Lung microvascular endothelial cell (primary cell): ENCODE measurements around the gene KLF14. TPM values are rescaled to one million over a fixed set of nuclear protein-coding genes. Genes with fewer than 3 reads are reported as not detected.
A peak's percentile ranks its signal among the peaks of the same experiment; 100 is the strongest.
"Not testable (repeated sequence)": the region's sequence is repeated elsewhere in the genome, so short reads cannot be mapped to it uniquely, and the experiment has no call there.

ENCODE experiments used
- DNase-seq, 2 donors: peaks; one replicate each; pipeline versions ENCODE4 v3.0.0 to v3.0.0-alpha.2; 2010; ENCODE audit warnings: low read depth in 2 of 2
- total RNA-seq: library from RNA; depleted of rRNA; stranded (reverse); fragments of >200 nt; gene quantifications from 2 replicates; pipeline ENCODE4 v1.2.1, GENCODE V29; 2014

The KLF14 gene
- total RNA-seq, 1 donor from 2014 or later, result not detected

DNA sequence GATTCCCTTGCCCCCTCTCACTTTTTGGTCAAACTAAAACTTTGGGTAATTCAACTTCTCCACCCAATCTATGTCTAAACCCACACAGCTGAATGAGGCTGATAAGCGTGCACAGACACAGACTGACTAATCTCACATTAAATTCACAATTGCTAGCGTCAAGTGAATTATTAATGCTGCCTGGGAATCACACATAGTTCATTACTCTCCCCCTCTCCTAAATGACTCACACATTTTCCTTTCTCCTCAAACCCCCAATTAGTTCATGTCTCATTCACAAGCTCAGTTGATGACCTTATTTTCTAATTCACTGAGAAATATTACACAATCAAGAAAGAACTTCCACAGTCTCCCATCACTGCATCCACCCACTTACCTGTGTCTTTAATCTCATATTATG, 14.5 kb downstream of the KLF14 start:
- DNase-seq, result no peak

DNA sequence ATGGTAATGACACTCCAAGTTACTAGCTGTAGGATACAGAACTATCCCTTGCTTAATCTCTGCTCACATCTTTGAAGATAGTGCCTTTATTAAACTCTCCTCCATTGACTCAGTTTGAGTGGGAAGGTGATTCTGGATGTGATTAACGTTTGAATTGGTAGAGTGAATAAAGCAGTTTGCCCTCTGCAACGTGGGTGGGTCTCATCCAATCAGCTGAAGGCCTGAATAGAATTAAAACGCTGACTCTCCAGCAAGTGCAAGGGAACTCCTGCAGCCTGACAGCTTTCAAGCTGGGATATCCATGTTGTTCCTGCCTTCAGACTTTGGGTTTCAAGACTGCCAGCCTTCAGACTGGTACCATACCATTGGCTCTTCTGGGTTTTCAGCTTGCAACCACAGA, 21.6 kb downstream of the KLF14 start:
- DNase-seq, result no peak

DNA sequence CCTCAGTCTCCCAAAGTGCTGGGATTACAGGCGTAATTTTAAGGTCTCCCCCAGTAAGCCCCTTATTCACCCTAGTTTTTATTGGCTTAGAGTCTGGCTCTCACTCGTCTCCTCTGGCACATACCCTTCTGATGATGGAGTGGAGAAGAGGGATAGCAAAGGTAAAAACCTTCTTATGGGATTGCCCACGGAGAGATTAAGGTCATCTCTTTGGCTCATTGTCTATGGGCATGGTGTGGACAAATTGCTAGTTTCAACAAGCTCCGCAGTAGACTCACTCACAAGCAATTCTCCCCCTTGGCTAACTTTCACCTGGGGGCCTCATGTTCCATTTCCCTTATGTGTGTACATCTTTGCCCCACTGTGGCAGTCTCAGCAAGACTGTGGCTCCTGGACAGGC, 25.2 kb downstream of the KLF14 start:
- DNase-seq, result no peak

DNA sequence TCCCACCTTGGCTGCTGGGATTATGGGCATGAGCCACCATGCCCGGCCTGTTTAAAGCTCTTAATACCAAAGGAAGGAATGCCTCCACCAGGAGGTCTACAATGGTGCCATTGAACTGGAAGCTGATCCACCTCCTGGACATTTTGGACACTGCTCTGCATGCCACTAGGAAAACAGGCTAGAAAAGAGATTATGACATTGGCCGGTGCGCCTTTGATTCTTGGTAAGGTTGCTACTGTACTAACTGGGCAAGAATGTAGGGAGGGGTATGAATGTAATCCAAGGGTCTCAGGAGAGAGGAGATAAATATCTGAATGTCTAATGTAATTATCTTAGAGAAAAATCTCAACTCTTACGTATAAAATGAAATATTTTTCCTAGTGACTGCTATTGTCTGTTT, 26.0 kb downstream of the KLF14 start:
- DNase-seq, result no peak

DNA sequence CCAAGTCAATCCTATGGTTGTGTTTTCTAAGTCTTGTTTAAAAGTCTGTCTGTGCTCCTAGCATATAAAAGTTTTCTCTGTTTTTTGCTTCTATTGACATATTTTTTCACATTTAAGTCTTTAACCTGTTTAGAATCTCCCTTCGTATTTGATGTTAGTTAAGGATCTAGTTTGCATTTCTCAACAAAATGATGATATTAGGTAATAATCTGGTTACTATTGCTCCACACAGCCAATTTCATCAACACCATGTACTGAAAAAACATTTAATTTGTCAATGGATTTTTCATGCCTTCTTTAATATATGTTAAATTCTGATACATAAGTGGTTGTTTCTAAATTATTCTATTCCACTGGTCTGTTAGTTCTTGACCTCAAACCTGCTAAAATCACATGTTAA, 30.2 kb downstream of the KLF14 start:
- no peak for DNase-seq

DNA sequence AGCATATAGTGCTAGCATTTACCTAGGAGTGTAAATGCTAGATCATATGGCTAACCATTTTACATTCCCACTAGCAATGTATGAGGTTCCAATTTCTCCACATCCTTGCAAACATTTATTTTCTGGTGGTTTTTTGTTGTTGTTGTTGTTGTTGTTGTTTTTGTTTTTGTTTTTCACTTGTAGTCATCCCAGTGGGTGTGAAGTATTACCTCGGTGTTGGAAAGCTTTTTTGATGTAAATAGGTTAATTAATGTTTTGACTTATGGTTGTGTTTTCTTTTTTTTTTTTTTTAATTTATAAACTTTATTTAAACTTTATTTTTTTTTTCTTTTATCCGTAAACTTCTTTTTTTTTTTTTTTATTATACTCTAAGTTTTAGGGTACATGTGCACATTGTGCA, 32.4 kb downstream of the KLF14 start:
- DNase-seq, result no peak

DNA sequence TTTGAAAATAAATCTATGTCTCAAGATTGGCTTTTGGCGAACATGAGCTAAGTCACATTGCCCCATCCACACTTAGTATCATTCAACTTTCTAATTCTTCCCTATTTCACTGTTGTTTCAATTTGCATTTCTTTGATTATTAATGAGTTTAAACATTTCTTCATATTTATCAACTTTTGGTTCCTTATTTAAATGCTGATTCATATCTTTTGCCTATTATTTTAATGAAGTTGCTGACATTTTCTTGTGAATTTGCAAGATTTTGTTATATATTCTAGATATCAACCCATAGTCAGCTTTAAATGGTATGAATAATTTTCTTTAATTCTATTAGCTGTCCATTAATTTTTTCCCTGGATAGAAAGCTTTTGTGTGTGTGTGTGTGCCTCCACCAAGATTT, 33.2 kb downstream of the KLF14 start:
- no peak for DNase-seq

DNA sequence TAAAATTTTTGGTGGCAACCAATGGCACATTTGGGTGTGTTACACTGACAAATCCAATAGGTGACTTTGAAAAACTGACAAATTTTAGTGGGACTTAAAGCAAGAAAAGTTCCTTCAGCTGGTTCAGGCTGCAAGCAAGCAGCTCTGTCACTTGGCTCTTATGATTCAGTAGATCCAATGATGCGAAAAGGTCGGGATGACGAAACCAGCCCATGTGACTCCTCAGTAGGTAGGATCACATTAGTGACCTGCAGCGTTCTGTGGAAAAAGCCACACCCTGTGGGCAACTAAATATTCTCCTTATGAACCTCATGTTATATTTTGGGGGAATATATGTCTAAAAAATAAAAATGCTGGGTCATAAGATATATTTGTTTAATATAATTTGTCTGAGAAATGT, 34.3 kb downstream of the KLF14 start:
- DNase-seq, result no peak

DNA sequence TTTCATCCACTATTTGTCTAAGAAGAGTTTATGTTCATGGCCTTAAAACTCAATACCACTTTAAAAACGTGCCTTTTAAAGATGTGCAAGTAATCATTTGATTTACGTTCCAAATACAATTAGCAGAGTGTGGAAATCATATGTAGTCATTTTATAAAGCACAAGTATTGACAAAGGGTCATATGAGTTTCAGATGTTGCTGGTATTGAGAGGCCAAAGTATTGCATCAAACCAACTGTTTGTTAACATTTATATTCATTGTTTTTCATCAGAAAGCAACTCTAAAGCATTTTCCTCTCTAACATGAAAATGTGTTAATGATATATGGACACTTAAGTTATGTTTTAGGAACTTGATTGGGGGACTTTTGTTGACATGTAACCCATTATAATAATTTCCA, 36.2 kb downstream of the KLF14 start:
- DNase-seq, result no peak

DNA sequence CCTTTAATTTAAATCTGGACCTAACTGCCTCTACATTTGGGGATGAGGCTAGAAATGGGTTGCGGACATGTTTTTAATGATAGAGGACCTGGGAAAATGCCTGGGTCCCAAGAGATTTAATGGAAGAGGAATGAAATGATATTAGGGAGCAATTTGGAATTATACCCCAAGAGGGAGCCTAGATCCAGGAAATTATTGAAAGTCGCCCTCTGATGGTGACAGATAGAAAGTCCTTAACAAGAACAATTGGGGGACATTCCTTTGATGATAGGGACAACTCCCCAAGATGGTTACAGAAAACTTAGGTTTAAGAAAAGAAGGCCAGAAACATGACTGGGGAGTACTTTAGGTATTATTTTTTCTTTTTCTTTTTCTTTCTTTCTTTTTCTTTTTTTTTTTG, 38.2 kb downstream of the KLF14 start:
- DNase-seq, result peak; percentile 57 to 60

DNA sequence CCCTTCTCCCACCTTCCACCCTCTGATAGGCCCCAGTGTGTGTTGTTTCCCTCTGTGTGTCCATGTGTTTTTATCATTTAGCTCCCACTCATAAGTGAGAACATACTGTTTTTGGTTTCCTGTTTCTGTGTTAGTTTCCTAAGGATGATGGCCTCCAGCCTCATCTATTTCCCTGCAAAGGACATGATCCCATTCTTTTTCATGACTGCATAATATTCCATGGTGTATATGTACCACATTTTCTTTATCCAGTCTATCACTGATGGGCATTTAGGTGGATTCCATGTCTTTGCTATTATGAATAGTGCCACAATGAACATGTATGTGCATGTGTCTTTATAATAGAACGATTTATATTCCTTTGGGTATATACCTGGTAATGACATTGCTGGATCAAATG, 41.6 kb downstream of the KLF14 start:
- not testable (repeated sequence) for DNase-seq

DNA sequence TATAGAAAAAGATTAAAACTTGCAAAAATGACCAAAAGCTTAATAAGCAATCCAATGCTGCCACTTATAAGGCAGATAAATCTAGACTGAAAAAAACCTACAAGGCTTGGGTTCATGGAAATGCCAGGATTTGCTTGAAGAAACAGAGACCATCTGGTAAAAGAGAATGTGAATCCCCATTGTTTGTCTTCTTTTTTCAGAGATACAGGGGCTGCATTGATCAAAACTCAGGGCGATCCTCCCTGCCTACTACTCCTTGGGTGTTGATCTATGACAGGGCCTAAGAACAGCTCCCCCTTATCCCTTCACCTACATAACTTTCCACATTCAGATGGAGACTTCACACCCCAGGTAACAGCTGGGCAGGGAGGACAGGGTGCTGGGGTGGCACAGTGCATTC, 44.3 kb downstream of the KLF14 start:
- DNase-seq, result no peak

DNA sequence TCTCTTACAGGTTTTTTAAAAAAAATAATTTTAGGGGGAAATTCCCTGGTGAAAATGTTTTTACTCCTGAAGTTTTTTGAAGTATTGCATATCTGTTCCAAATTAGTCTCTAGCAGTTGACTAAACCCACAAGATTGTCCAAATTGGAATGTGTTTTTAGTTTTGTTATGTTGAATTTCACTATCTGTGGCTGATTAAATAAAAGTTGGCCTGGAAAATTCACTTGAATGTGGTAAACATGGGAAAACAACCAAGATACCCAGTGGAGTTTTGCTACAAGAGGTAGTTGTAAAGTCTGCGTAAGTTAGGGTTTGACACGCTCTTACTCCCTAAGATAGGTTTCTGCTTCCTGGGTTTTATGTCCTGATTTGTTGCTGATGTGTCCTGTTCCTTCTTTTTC, 51.0 kb downstream of the KLF14 start:
- DNase-seq, result no peak

Other genes starting within 250 kb of the KLF14 start
- 0.40 and 1.1 TPM in 2 replicates for gene MEST, start 242.1 kb downstream of the KLF14 start, total RNA-seq
- gene COPG2, start 65.5 kb downstream of the KLF14 start, total RNA-seq, result 8.3 and 13.7 TPM in 2 replicates
- gene TSGA13, start 47.7 kb downstream of the KLF14 start, total RNA-seq, result not detected in 2 replicates